ENCODE results near the gene C14orf180. TPM values are rescaled to one million over a fixed set of nuclear protein-coding genes. Genes with fewer than 3 reads are reported as not detected.
"Not testable (repeated sequence)": the region's sequence is repeated elsewhere in the genome, so short reads cannot be mapped to it uniquely, and the experiment has no call there.

C14orf180 gene
- total RNA-seq, 1 donor from 2014 or later, result 44.1 TPM

GRCh38 chr14:104635717-104636116, 56.2 kb downstream of the C14orf180 start:
- H3K27ac ChIP-seq (replicated peaks), result no peak overlapping the region
- H3K9me3 ChIP-seq (replicated peaks), result no peaks in the 10 kb centered on the region
- no peaks in the 10 kb centered on the region for H3K36me3 ChIP-seq
- TF ChIP-seq, protein P1, sequence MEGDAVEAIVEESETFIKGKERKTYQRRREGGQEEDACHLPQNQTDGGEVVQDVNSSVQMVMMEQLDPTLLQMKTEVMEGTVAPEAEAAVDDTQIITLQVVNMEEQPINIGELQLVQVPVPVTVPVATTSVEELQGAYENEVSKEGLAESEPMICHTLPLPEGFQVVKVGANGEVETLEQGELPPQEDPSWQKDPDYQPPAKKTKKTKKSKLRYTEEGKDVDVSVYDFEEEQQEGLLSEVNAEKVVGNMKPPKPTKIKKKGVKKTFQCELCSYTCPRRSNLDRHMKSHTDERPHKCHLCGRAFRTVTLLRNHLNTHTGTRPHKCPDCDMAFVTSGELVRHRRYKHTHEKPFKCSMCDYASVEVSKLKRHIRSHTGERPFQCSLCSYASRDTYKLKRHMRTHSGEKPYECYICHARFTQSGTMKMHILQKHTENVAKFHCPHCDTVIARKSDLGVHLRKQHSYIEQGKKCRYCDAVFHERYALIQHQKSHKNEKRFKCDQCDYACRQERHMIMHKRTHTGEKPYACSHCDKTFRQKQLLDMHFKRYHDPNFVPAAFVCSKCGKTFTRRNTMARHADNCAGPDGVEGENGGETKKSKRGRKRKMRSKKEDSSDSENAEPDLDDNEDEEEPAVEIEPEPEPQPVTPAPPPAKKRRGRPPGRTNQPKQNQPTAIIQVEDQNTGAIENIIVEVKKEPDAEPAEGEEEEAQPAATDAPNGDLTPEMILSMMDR (IDR thresholded peaks at IDR 0.05; ENCODE audit: borderline replicate concordance), result no peak
- H3K4me1 ChIP-seq, result peaks cover 7% of the 10 kb centered on the region
- peaks cover 85% of the 10 kb centered on the region for H3K27me3 ChIP-seq (ENCODE audit: low read depth)
- H3K4me3 ChIP-seq, result no peak overlapping the region
- intact Hi-C loops (cut with micrococcal nuclease), result no loop called here
- DNase-seq, result no peak

DNA sequence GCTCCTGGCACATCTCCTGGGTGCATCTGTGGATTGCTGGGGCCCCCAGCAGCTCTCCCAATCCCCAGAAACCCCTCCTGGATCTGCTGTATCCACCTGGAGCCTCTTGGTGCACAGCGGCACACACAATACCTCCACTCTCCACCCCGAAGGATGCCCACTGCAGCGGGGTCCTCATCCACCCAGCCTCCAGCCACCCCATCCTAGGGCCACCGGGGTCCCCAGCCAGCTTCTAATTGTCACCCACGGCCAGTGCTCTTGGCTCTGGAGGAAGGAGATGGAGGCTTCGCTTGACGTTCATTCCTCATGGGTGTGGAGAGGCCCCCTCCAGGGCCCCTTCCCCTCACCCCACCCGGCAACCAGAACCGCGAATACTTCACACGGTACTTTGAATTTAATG, 56.6 kb downstream of the C14orf180 start:
- Histone ChIP-seq H3K36me3 (no peaks in the 10 kb centered on the region), H3K4me3 (no peak overlapping the region), H3K4me1 (peaks cover 7% of the 10 kb centered on the region), H3K9me3 (replicated peaks) (no peaks in the 10 kb centered on the region), H3K27me3 (ENCODE audit: low read depth) (peaks cover 86% of the 10 kb centered on the region), H3K27ac (replicated peaks) (no peak overlapping the region)
- no peak for DNase-seq
- intact Hi-C loops (cut with micrococcal nuclease), result no loop called here
- TF ChIP-seq, protein P1 (IDR thresholded peaks at IDR 0.05; ENCODE audit: borderline replicate concordance), result no peak

- H3K9me3 ChIP-seq (replicated peaks); H3K4me1 ChIP-seq; H3K4me3 ChIP-seq; H3K27ac ChIP-seq (replicated peaks); intact Hi-C loops (cut with micrococcal nuclease); DNase-seq; H3K36me3 ChIP-seq: not testable (repeated sequence)
- H3K27me3 ChIP-seq (ENCODE audit: low read depth), result peaks cover 78% of the 10 kb centered on the region
Measured at GRCh38 chr14:104636846-104637545, 57.4 kb downstream of the C14orf180 start.

GRCh38 chr14:104637546-104638003, 58.0 kb downstream of the C14orf180 start:
- Histone ChIP-seq H3K27me3 (ENCODE audit: low read depth) (peaks cover 76% of the 10 kb centered on the region), H3K36me3 (no peaks in the 10 kb centered on the region), H3K4me1 (peaks cover 15% of the 10 kb centered on the region), H3K9me3 (replicated peaks) (no peaks in the 10 kb centered on the region), H3K27ac (replicated peaks) (no peak overlapping the region), H3K4me3 (no peak overlapping the region)
- intact Hi-C loops (cut with micrococcal nuclease), result no loop called here
- TF ChIP-seq, protein P1 (IDR thresholded peaks at IDR 0.05; ENCODE audit: borderline replicate concordance), result no peak
- no peak for DNase-seq

GRCh38 chr14:104638190-104638589, 58.6 kb downstream of the C14orf180 start:
- H3K9me3 ChIP-seq (replicated peaks), result no peaks in the 10 kb centered on the region
- DNase-seq, result no peak
- intact Hi-C loops (cut with micrococcal nuclease), result no loop called here
- H3K27me3 ChIP-seq (ENCODE audit: low read depth), result peaks cover 69% of the 10 kb centered on the region
- TF ChIP-seq, protein P1 (IDR thresholded peaks at IDR 0.05; ENCODE audit: borderline replicate concordance), result no peak
- H3K4me1 ChIP-seq, result peaks cover 16% of the 10 kb centered on the region
- H3K36me3 ChIP-seq, result no peaks in the 10 kb centered on the region
- no peak overlapping the region for H3K27ac ChIP-seq (replicated peaks)
- no peak overlapping the region for H3K4me3 ChIP-seq

DNA sequence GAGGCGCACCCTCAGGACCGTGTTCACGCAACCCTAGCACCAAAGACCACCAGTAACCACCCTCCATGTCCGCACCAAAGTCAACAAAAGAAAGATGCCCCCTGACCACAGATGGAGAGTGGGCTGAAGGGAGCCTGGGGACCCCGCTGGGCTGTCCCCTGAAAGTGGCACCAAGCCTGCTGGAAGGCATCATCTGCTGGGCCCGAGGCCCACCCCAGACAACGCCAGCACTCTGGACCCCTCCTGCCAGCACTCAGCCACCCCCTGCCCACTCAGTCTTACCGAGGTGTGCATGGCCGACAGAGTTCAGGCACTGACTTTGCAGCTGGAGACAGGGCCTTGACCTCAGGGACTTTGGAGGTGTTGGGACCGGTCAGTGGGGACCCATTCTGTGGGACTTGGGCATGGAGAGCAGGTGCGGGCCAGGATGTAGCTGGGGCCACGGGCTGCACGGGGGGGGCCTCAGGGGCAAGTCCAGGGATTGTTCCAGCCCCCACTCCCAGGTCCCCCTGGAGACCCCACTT, 59.4 kb downstream of the C14orf180 start:
- Histone ChIP-seq H3K9me3 (replicated peaks) (no peaks in the 10 kb centered on the region), H3K27me3 (ENCODE audit: low read depth) (peaks cover 63% of the 10 kb centered on the region), H3K36me3 (no peaks in the 10 kb centered on the region), H3K4me1 (peaks cover 16% of the 10 kb centered on the region), H3K27ac (replicated peaks) (no peak overlapping the region), H3K4me3 (no peak overlapping the region)
- intact Hi-C loops (cut with micrococcal nuclease), result no loop called here
- TF ChIP-seq, protein P1 (IDR thresholded peaks at IDR 0.05; ENCODE audit: borderline replicate concordance), result no peak
- no peak for DNase-seq
